ENCODE results near the gene AFG3L2. TPM values are rescaled to one million over a fixed set of nuclear protein-coding genes. Genes with fewer than 3 reads are reported as not detected.

The AFG3L2 gene
- polyA plus RNA-seq, 3 donors from 2014 or later, result 22.1 to 28.5 (median 27.8) TPM

DNA sequence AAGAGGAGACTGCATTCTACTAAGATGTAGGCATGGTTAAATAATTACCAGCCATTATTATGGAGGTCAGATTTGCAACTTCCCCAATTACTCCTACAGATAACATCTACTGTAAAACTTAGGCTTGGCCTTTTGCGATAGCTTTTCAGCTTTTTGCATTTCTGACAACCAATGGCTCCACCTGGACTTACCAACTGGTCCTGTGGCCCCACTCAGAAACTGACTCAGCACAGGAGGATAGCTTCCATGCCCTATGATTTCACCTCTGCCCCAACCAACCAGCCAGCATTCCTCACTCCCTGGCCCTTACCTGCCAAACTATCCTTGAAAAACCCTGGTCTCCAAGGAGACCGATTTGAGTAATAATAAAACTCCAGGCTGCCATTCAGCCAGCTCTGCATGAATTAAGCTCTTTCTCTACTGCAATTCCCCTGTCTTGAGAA, 40.8 kb downstream of the AFG3L2 start:
- peak overlapping the region in 1 of 6 donors; percentile 46 for H3K27ac Mint-ChIP-seq
- H3K36me3 Mint-ChIP-seq, result peaks cover 14 to 49% (median 26%) of the 10 kb centered on the region in 3 donors
- H3K27me3 Mint-ChIP-seq (ENCODE audit: low read depth in 3 of 3), result peaks cover 0 to 2% (median 0%) of the 10 kb centered on the region in 3 donors

DNA sequence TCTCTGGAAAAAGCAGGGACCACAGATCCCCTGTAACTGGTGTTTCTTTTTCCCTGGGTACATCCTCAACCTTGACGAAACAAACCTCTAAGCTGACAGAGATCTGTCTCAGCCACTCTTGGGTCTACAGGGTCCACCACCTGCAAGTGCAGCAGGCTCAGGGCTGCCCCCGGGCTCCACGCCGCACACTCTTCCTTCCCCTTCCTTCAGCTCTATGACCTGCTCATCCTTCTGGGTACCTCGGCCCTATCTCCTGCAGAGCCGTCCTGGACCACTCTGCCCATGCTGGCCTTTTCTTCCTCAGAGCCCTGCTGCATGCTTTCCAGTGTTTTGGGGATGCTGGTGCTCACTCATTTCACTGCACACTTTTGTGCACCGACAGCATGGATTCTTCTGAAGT, 41.5 kb downstream of the AFG3L2 start:
- peaks cover 14 to 49% (median 26%) of the 10 kb centered on the region in 3 donors for H3K36me3 Mint-ChIP-seq
- DNase-seq, result no peak
- peaks cover 0 to 2% (median 0%) of the 10 kb centered on the region in 3 donors for H3K27me3 Mint-ChIP-seq (ENCODE audit: low read depth in 3 of 3)
- H3K4me3 Mint-ChIP-seq, result no peak overlapping the region
- no peaks in the 10 kb centered on the region for H3K4me1 Mint-ChIP-seq
- no peaks in the 10 kb centered on the region for H3K9me3 Mint-ChIP-seq
- H3K27ac Mint-ChIP-seq, result peak overlapping the region in 1 of 6 donors; percentile 14

More for the DNA sequence above, 40.8 kb downstream of the AFG3L2 start:
- H3K4me1 Mint-ChIP-seq, result no peaks in the 10 kb centered on the region
- DNase-seq, result no peak
- no peak overlapping the region for H3K4me3 Mint-ChIP-seq
- H3K9me3 Mint-ChIP-seq, result no peaks in the 10 kb centered on the region

DNA sequence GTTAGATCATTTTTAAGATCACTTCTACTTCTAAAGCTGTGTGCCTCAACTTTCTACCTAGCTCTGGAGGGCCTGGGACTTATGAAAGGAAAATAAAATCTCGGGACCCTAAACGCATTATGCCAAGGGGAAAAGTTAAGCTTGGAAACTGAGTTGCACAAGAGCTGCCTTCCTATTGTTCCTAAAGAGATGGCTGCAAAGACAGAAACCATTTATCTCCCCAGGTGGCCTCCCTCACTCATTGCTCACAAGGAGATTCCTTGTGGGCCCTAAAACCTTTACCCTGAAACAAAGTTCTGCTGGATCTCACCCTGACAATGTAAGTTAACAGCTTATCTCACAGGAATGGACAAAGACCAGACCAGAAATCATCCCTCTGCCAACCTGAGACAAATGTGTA, 42.2 kb downstream of the AFG3L2 start:
- H3K36me3 Mint-ChIP-seq, result peaks cover 14 to 44% (median 21%) of the 10 kb centered on the region in 3 donors
- peak overlapping the region in 2 of 6 donors; percentile 7 to 36 for H3K27ac Mint-ChIP-seq
- no peak overlapping the region for H3K4me3 Mint-ChIP-seq
- H3K27me3 Mint-ChIP-seq (ENCODE audit: low read depth in 3 of 3), result peaks cover 0 to 2% (median 0%) of the 10 kb centered on the region in 3 donors
- no peak for DNase-seq
- no peaks in the 10 kb centered on the region for H3K4me1 Mint-ChIP-seq
- no peaks in the 10 kb centered on the region for H3K9me3 Mint-ChIP-seq

DNA sequence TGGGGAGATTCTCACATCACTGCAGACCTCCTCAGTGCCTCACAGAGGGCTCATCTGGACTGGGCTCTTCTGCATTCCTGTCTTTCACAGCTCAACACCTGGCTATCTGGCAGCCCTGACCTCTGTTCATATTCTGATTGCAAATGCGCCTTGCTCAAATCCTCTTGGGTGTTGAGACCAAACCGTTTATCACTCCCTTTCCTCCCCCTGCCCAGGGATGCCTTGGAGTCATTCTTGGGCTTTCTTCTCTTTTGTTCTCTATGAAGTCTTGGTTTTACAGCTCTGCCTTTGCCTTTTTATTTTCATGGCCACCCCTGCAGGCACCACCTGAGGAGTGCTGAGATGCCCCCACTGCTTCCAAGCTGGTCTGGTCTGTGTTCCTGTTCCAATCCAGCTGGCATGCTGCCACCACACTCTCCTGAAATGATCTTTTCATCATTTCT, 42.6 kb downstream of the AFG3L2 start:
- peak overlapping the region in 1 of 6 donors; percentile 7 for H3K27ac Mint-ChIP-seq
- H3K36me3 Mint-ChIP-seq, result peaks cover 14 to 47% (median 21%) of the 10 kb centered on the region in 3 donors

DNA sequence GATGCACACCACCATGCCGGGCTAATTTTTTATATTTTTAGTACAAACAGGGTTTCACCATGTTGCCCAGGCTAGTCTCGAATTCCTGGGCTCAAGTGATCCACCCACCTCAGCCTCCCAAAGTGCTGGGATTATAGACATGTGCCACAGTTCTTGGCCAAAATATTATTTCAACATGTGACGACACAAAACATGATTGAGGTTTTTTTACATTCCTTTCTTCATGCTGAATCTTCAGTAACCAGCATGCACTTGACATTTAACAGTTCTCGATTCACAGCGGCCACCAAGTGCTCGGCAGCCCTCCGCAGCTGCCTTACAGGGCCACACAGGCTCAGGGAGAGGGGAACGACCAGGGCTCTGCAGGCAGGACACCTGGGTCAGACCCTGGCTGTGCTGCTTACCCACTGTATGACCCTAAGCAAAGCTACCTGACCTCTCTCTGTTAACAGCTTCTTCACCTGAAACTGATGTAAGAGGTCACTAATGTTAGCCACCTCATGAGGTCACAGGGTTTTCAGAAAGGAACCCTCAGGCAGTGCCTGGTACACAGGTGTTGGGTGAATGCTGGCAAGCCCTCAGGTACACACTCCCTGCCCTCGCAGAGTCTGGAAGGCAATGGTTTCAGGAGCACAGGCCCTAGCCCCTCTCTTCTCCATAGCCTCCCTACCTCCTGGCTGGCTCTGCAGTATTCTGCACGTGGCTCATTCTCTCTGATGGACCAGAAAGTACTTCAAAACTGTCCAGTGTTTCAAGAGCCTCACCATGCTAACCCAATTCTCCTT, 43.3 kb downstream of the AFG3L2 start:
- no peak for DNase-seq
- H3K27ac Mint-ChIP-seq, result no peak overlapping the region
- H3K4me1 Mint-ChIP-seq, result no peaks in the 10 kb centered on the region
- H3K9me3 Mint-ChIP-seq, result no peaks in the 10 kb centered on the region
- H3K27me3 Mint-ChIP-seq (ENCODE audit: low read depth in 3 of 3), result peaks cover 0 to 2% (median 0%) of the 10 kb centered on the region in 3 donors
- H3K36me3 Mint-ChIP-seq, result peaks cover 14 to 46% (median 20%) of the 10 kb centered on the region in 3 donors
- H3K4me3 Mint-ChIP-seq, result no peak overlapping the region

More for the DNA sequence above, 42.6 kb downstream of the AFG3L2 start:
- DNase-seq, result no peak
- H3K27me3 Mint-ChIP-seq (ENCODE audit: low read depth in 3 of 3), result peaks cover 0 to 2% (median 0%) of the 10 kb centered on the region in 3 donors
- no peaks in the 10 kb centered on the region for H3K9me3 Mint-ChIP-seq
- no peaks in the 10 kb centered on the region for H3K4me1 Mint-ChIP-seq
- no peak overlapping the region for H3K4me3 Mint-ChIP-seq

DNA sequence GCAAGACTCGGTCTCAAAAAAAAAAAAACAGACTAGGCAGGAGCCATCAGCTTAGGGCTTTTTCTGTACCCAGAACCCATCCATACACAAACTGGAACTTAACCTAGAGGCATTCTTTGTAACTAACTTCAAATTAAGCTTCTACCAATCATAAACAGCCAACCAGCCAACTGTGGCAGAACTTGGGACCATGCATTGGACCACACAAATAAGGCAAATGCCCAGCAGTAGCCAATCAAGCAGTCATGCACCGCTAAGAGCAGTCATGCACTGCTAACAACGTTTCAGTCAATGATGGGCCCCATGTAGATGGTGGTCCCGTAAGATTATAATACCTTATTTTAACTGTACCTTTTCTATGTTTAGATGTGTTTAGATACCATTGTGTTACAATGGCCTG, 46.3 kb downstream of the AFG3L2 start:
- Mint-ChIP-seq H3K4me1 (peaks cover 12 to 19% of the 10 kb centered on the region in 2 donors), H3K36me3 (peaks cover 15 to 34% (median 26%) of the 10 kb centered on the region in 3 donors), H3K27ac (no peak overlapping the region), H3K27me3 (ENCODE audit: low read depth in 3 of 3) (peaks cover 0 to 2% (median 0%) of the 10 kb centered on the region in 3 donors), H3K4me3 (no peak overlapping the region), H3K9me3 (no peaks in the 10 kb centered on the region)
- DNase-seq, result no peak

DNA sequence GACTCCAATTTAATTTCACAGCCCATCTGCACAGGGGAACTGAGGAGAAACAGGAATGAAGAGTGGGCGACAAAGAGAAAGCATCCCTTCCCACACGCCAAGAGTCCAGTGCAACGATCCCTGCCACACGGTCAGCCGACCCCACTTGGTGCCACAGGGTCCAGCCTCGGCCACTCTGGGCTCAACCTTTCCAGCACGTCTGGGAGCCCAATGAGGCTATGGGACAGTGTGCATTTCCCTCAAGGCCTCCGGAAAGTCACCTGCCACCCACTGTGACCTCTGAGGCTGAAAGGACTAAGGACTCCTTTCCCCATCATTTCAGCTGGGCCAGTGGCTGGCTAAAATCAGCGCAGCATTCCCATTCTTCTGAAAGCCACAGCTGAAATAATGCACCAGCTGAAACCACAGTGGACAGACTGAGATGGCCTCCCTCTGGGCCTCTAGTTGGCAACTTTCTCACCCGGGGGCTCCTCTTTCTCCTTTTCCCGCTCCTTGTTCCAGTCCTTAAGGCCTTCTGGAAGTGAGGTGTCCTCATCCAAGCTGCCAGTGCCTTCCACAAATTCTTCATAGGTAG, 47.8 kb downstream of the AFG3L2 start:
- Mint-ChIP-seq H3K4me3 (no peak overlapping the region), H3K9me3 (no peaks in the 10 kb centered on the region), H3K27me3 (ENCODE audit: low read depth in 3 of 3) (no peaks in the 10 kb centered on the region), H3K4me1 (peaks cover 12 to 19% of the 10 kb centered on the region in 2 donors), H3K36me3 (peaks cover 6 to 28% (median 12%) of the 10 kb centered on the region in 3 donors), H3K27ac (peak overlapping the region in 1 of 6 donors; percentile 51)
- DNase-seq, result no peak

DNA sequence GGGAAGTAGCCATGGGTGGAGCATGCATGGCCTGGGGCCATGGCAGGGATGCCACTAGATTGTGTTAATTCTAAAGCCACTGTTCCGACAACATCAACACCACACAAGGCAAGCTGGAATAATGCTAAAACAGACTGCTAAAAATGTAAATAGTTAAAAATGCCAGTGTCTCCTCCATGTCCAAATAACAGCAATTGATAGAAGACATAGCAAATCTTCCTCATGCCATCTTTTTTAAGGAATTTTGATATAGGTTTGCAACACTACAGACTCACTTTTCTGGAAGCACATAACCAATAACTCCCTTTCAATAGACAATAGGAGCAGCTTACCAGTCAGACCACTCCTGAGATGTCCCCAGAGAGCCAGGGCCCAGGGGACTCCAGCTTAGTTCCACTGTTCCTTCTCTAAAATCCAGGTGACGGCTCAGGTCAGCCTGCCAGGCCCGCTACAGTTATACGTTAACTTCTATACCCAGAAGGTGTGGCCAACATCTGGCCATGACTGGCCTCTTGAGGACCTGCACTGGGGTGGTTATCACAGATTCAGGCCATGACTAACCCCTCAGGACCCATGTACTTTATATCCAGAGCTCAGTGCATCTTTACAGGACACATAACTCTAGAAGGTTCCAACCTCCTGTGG, 48.7 kb downstream of the AFG3L2 start:
- Mint-ChIP-seq H3K27ac (peak overlapping the region in 4 of 6 donors; percentile 21 to 61 (median 41)), H3K9me3 (no peaks in the 10 kb centered on the region)

DNA sequence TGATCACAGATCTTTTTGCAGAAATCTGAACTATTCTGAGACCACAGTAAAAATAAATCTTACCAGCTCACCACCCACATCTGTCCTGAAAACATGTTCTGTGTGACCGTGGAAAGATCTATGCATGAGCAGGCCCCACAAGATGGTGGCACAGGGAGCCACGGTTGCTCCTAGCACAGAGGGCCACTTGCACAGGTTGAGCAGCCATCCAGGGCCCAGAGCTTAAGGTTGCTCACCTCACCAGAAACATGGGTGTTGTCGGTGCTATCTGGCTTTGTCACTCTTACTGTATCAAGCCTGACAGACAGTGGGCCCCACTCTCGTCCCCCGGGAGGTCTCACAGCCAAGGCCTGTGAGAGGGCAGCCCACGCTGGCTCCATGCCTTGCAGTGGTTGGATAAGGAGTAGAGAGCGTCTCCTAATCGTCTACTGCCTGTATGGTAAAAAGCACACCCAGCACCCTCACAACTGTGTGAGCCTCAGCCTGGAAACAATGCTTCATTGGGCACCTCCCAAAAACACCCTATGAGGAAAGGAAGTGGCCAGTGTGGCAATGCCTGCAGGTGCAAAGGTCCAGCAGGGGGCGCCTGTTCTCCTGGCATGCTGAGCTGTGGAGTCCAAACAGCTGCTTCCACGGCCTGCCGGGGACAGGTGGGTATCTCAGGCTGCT, 49.4 kb downstream of the AFG3L2 start:
- Mint-ChIP-seq H3K27me3 (ENCODE audit: low read depth in 3 of 3) (no peaks in the 10 kb centered on the region), H3K9me3 (no peaks in the 10 kb centered on the region), H3K4me3 (no peak overlapping the region), H3K4me1 (peaks cover 12 to 19% of the 10 kb centered on the region in 2 donors), H3K27ac (peak overlapping the region in 4 of 6 donors; percentile 7 to 61 (median 48)), H3K36me3 (peaks cover 10 to 19% (median 11%) of the 10 kb centered on the region in 3 donors)
- DNase-seq, result peak; percentile 45 to 55 (median 53)

More for the DNA sequence above, 48.7 kb downstream of the AFG3L2 start:
- DNase-seq, result no peak
- Mint-ChIP-seq H3K4me3 (no peak overlapping the region), H3K36me3 (peaks cover 6 to 21% (median 11%) of the 10 kb centered on the region in 3 donors), H3K27me3 (ENCODE audit: low read depth in 3 of 3) (no peaks in the 10 kb centered on the region), H3K4me1 (peaks cover 12 to 19% of the 10 kb centered on the region in 2 donors)

DNA sequence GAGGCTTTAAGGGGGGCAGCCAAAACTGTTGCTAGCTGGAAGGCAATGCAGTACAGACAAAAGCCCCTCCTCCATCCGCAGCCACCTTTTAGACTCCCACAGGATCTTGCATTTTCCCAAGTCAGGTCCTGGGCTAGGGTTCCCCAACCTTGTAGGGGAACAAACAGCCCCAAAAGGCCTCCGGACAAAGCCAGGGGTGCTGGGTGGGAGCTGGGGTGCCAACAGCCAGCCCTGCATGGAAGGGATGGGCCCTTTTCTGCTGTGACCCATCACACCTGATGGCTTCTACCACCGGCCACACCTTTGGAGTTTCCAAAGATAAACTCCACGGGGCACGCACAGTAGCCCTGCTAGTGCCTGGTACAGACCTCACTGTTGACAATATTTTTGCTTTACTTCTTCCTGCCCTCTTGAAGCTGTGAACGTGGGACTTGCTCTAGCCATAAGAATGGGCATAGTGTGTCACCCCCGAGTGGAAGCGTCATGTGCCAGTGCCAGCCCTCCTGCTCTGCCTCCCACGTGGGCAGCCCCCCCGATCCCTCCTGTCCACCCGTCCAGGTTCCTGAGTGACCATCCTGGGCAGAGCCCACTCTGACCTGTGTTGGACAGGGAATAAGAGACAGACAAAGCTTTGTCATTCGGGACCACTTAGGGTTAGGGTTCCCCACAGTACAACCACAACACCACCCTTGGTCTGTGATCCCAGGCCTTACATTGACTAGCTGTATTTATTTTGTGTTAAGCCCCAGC, 50.1 kb downstream of the AFG3L2 start:
- H3K4me3 Mint-ChIP-seq, result no peak overlapping the region

DNA sequence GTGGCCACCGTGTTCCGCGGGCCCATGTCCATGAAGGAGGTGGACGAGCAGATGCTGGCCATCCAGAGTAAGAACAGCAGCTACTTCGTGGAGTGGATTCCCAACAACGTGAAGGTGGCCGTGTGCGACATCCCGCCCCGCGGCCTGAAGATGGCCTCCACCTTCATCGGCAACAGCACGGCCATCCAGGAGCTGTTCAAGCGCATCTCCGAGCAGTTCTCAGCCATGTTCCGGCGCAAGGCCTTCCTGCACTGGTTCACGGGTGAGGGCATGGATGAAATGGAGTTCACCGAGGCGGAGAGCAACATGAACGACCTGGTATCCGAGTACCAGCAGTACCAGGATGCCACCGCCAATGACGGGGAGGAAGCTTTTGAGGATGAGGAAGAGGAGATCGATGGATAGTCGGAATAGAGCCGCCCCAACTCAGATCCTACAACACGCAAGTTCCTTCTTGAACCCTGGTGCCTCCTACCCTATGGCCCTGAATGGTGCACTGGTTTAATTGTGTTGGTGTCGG, 51.2 kb downstream of the AFG3L2 start:
- Mint-ChIP-seq H3K9me3 (no peaks in the 10 kb centered on the region), H3K27ac (peak overlapping the region in 2 of 6 donors; percentile 17 to 55), H3K27me3 (ENCODE audit: low read depth in 3 of 3) (no peaks in the 10 kb centered on the region), H3K36me3 (peaks cover 14 to 25% (median 17%) of the 10 kb centered on the region in 3 donors), H3K4me1 (peaks cover 12 to 19% of the 10 kb centered on the region in 2 donors), H3K4me3 (no peak overlapping the region)
- DNase-seq, result no peak

More for the DNA sequence above, 50.1 kb downstream of the AFG3L2 start:
- Mint-ChIP-seq H3K27me3 (ENCODE audit: low read depth in 3 of 3) (no peaks in the 10 kb centered on the region), H3K4me1 (peaks cover 12 to 19% of the 10 kb centered on the region in 2 donors), H3K9me3 (no peaks in the 10 kb centered on the region), H3K36me3 (peaks cover 10 to 19% (median 11%) of the 10 kb centered on the region in 3 donors), H3K27ac (peak overlapping the region in 2 of 6 donors; percentile 40 to 61)
- DNase-seq, result no peak

DNA sequence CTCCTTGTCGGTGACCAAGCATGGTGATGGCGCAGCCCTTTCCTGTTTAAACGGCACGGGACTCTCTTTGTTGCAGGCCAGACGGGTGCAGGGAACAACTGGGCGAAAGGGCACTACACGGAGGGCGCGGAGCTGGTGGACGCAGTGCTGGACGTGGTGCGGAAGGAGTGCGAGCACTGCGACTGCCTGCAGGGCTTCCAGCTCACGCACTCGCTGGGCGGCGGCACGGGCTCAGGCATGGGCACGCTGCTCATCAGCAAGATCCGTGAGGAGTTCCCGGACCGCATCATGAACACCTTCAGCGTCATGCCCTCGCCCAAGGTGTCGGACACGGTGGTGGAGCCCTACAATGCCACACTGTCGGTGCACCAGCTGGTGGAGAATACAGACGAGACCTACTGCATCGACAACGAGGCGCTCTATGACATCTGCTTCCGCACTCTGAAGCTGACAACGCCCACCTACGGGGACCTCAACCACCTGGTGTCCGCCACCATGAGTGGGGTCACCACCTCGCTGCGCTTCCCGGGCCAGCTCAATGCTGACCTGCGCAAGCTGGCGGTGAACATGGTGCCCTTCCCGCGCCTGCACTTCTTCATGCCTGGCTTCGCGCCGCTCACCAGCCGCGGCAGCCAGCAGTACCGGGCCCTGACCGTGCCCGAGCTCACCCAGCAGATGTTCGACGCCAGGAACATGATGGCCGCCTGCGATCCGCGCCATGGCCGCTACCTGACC, 51.9 kb downstream of the AFG3L2 start:
- no peaks in the 10 kb centered on the region for H3K27me3 Mint-ChIP-seq (ENCODE audit: low read depth in 3 of 3)
- no peak overlapping the region for H3K27ac Mint-ChIP-seq
- H3K9me3 Mint-ChIP-seq, result no peaks in the 10 kb centered on the region
- no peak for DNase-seq
- H3K36me3 Mint-ChIP-seq, result peaks cover 14 to 25% (median 17%) of the 10 kb centered on the region in 3 donors
- H3K4me3 Mint-ChIP-seq, result no peak overlapping the region
- H3K4me1 Mint-ChIP-seq, result peaks cover 12 to 19% of the 10 kb centered on the region in 2 donors
